IMR-90 (cell line): ENCODE results near the gene PGF.
A peak's percentile ranks its signal among the peaks of the same experiment; 100 is the strongest.

ENCODE experiments used
- BHLHE40 ChIP-seq: fragments of 150-350 bp; IDR thresholded peaks from 2 replicates; pipeline ENCODE4 v1.6.1; 2016; ENCODE audit warnings: mild to moderate bottlenecking, low read depth, low read length
- CEBPB ChIP-seq: IDR thresholded peaks from 2 replicates; pipeline ENCODE4 v1.6.1; 2012; ENCODE audit warnings: low read depth, low read length, improper control_type of control experiment
- POLR2A ChIP-seq: IDR thresholded peaks from 2 replicates; pipeline ENCODE4 v1.6.1; 2012; ENCODE audit warnings: mild to moderate bottlenecking, low read depth, low read length
- RAD21 ChIP-seq: IDR thresholded peaks from 2 replicates; pipeline ENCODE4 v1.6.1; 2012; ENCODE audit warnings: low read length, improper control_type of control experiment
- SMC3 ChIP-seq: fragments of 150-350 bp; IDR thresholded peaks from 2 replicates; pipeline ENCODE4 v1.6.1; 2016; ENCODE audit warnings: low read depth, mild to moderate bottlenecking, antibody characterized with exemption, low read length, moderate library complexity
- TF ChIP-seq, protein P1 (sequence below): conservative IDR thresholded peaks from 2 replicates; pipeline ENCODE4 v1.5.1; 2012; ENCODE audit warnings: mild to moderate bottlenecking, low read depth, low read length, improper control_type of control experiment

- TF ChIP-seq, protein P1, sequence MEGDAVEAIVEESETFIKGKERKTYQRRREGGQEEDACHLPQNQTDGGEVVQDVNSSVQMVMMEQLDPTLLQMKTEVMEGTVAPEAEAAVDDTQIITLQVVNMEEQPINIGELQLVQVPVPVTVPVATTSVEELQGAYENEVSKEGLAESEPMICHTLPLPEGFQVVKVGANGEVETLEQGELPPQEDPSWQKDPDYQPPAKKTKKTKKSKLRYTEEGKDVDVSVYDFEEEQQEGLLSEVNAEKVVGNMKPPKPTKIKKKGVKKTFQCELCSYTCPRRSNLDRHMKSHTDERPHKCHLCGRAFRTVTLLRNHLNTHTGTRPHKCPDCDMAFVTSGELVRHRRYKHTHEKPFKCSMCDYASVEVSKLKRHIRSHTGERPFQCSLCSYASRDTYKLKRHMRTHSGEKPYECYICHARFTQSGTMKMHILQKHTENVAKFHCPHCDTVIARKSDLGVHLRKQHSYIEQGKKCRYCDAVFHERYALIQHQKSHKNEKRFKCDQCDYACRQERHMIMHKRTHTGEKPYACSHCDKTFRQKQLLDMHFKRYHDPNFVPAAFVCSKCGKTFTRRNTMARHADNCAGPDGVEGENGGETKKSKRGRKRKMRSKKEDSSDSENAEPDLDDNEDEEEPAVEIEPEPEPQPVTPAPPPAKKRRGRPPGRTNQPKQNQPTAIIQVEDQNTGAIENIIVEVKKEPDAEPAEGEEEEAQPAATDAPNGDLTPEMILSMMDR, result 0 out of 2 replicates have a peak, but pooled peaks have one; percentile 5
- TF ChIP-seq SMC3, result no peak
- TF ChIP-seq CEBPB, result no peak
- no peak for TF ChIP-seq POLR2A
- TF ChIP-seq RAD21, result no peak
- no peak for TF ChIP-seq BHLHE40
Measured at GRCh38 chr14:74906925-74907521, 48.4 kb downstream of the PGF start.
